Endometrial microvascular endothelial cells (primary cell): ENCODE measurements around the gene SPINK9. TPM values are rescaled to one million over a fixed set of nuclear protein-coding genes. Genes with fewer than 3 reads are reported as not detected.

Source experiments
- total RNA-seq: library from RNA; depleted of rRNA; stranded (reverse); fragments of >200 nt; gene quantifications from one replicate; pipeline ENCODE4 v1.2.3, GENCODE V29; 2015; ENCODE audit errors: inconsistent ontology term

Gene SPINK9
- total RNA-seq, 1 donor from 2014 or later: not detected

Other genes with a start within 250 kb of the SPINK9 start
- not detected for gene SPINK14, start 167.0 kb upstream of the SPINK9 start, total RNA-seq
- not detected for gene SPINK6, start 132.5 kb upstream of the SPINK9 start, total RNA-seq
- not detected for gene MARCOL, start 97.0 kb upstream of the SPINK9 start, total RNA-seq
- gene SPINK13, start 66.8 kb upstream of the SPINK9 start, total RNA-seq: not detected
- gene SPINK7, start 23.1 kb upstream of the SPINK9 start, total RNA-seq: not detected
- gene FBXO38, start 48.4 kb downstream of the SPINK9 start, total RNA-seq: 36.6 TPM